HG03135 (cell line): ENCODE measurements around the gene ESRRB.

Experiments used
- ATAC-seq: cut with Tn5 transposase; IDR thresholded peaks from one replicate; pipeline ENCODE4 v1.9.1; 2021; ENCODE audit warnings: mild to moderate bottlenecking, moderate library complexity; ENCODE audit not compliant: unreplicated experiment

Gene ESRRB

GRCh38 chr14:76439237-76439775, 63.4 kb downstream of the ESRRB start:
- no peak for ATAC-seq

GRCh38 chr14:76446486-76446885, 70.5 kb downstream of the ESRRB start:
- no peak for ATAC-seq

GRCh38 chr14:76446921-76447320, 71.0 kb downstream of the ESRRB start:
- ATAC-seq: no peak

GRCh38 chr14:76450476-76450875, 74.5 kb downstream of the ESRRB start:
- no peak for ATAC-seq

- ATAC-seq: no peak
These were observed 80.3 kb downstream of the ESRRB start for GRCh38 chr14:76456200-76456599.

GRCh38 chr14:76456891-76457586, 81.1 kb downstream of the ESRRB start:
- ATAC-seq: no peak

- ATAC-seq: no peak
These were observed 81.9 kb downstream of the ESRRB start for GRCh38 chr14:76457841-76458240.

GRCh38 chr14:76461886-76462285, 85.9 kb downstream of the ESRRB start:
- no peak for ATAC-seq

GRCh38 chr14:76462330-76462729, 86.4 kb downstream of the ESRRB start:
- no peak for ATAC-seq

GRCh38 chr14:76463105-76463504, 87.2 kb downstream of the ESRRB start:
- no peak for ATAC-seq

- no peak for ATAC-seq
These were observed 88.9 kb downstream of the ESRRB start for GRCh38 chr14:76464856-76465255.

GRCh38 chr14:76465664-76466063, 89.7 kb downstream of the ESRRB start:
- ATAC-seq: no peak

GRCh38 chr14:76467711-76468155, 91.8 kb downstream of the ESRRB start:
- ATAC-seq: no peak

- no peak for ATAC-seq
These were observed 96.3 kb downstream of the ESRRB start for GRCh38 chr14:76472199-76472723.

- no peak for ATAC-seq
These were observed 97.7 kb downstream of the ESRRB start for GRCh38 chr14:76473481-76474263.

GRCh38 chr14:76480426-76480825, 104.5 kb downstream of the ESRRB start:
- no peak for ATAC-seq

- ATAC-seq: no peak
These were observed 108.4 kb downstream of the ESRRB start for GRCh38 chr14:76484355-76484754.

GRCh38 chr14:76486251-76486743, 110.4 kb downstream of the ESRRB start:
- ATAC-seq: no peak

GRCh38 chr14:76488551-76488950, 112.6 kb downstream of the ESRRB start:
- no peak for ATAC-seq

GRCh38 chr14:76489667-76490066, 113.7 kb downstream of the ESRRB start:
- ATAC-seq: no peak

GRCh38 chr14:76490111-76490510, 114.2 kb downstream of the ESRRB start:
- ATAC-seq: no peak

- ATAC-seq: no peak
These were observed 114.8 kb downstream of the ESRRB start for GRCh38 chr14:76490735-76491134.
